Stimulated activated CD4-positive, alpha-beta T cell treated with anti-CD3 and anti-CD28 coated beads, Interleukin-1b, Interleukin-23, amount 100 ng/mL, for 4 hours (primary cell): Measurements from ENCODE around the gene PRSS22.

ENCODE experiments used
- DNase-seq, 2 donors: peaks; one replicate each; pipeline ENCODE4 v3.0.0-alpha.2; 2020; ENCODE audit warnings: low read depth in 2 of 2

PRSS22 gene

DNA sequence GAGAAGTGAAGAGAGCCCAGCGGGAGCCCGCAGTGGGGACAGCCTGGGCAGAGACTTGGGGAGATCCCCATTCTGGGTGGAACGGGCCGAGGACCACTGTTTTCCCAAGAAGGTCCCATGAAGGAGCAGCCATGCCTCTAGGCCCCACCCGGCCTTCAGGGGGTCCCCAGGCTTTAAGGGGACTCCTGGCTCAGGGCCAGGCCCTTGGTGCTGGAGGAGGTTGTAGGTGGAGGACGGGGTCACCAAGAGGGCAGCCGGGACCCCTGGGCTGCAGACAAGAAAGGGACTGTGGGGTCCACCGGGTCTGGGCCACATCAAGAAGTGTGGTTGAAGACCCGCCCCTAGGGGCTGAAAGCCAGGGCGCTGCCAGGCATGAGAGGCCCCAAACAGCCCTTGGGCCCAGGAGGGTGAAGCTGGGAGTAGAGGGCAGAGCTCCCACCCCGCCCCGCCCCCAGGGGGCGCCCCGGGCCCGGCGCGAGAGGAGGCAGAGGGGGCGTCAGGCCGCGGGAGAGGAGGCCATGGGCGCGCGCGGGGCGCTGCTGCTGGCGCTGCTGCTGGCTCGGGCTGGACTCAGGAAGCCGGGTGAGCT is 41.1 kb downstream of the PRSS22 start, which contains the start of gene PRSS21:
Gene PRSS21, plus strand, starts transcription at position 487 of the 589 bp plus-strand sequence. Its CDS starts 32 bp downstream, at position 519.
- DNase-seq, result peak; percentile 20 to 33

DNA sequence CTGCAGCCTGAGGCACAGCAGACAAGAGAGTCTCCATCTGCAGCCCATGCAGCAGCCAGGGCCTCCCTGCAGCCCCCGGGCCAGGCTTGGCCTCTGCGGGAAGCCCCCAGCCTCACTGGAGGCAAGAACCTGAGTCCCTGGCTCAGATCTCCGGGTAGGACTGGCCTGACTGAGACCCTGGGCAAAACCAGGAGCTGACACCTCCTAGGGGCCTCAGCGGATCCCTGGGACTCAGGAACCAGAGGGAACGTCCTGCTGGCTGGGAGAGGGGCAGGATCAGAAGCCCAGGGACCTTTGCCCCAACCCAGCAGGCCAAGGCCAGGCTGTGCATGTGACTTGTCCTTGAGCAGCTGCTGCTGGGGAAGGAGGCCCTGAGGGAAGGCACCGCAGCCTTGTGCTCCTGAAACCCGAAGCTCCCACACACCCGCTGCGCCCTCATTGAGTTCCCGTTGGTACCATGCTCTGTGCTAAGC is 42.6 kb downstream of the PRSS22 start:
- no peak for DNase-seq

DNA sequence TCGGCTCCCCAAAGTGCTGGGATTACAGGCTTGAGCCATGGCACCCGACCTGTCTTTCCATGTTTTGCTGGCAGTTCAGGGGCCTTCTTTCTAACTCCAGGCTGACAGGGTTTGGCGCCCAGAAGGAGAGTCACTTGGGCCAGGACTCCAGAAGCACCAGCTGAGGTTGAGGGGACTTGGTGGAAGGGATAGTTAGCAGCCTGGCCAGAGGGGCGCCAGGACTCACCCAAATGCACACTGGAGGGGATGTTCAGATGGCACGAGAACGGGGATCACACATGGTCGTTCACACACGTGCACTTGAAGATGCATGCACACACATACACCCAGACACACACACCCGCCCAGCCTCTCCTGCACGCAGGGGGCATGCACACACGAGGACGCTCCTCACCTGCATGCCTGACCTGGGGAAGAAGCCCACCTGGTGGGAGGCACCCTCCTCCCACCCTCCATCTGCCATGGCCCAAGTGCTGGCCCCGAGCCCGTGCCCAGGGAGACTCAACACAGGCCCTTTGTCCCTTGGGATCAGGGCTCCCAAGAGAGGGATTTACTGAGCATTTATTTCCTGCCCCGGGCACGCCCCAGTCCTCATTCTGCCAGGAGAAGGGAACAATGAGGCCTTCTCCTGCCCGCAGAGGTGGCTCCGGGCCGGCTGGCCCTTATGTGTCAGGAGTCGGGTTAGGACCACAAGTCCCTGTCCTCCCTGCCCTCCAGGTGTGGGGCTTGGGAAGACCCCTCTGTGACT is 43.2 kb downstream of the PRSS22 start:
- DNase-seq, result no peak

DNA sequence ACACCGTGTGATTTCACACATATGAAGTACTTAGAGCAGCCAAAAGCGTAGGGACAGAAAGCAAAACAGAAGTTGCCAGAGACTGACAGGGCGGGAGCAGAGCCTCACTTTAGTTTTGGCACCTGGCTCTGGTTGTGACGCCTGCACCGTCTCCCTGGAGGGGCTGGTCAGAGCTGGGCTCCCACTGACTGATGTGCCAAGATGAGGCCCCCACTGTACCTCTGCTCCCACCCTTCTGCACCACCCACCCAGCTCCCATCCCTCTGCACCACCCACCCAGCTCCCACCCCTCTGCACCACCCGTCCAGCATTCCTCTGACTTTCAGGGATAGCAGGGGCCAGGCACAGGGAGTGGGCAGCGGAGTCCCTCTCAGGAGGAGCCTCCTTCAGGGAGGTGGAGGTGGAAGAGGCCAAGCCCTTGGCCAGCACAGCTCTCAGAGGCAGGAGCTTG is 44.2 kb downstream of the PRSS22 start:
- no peak for DNase-seq

DNA sequence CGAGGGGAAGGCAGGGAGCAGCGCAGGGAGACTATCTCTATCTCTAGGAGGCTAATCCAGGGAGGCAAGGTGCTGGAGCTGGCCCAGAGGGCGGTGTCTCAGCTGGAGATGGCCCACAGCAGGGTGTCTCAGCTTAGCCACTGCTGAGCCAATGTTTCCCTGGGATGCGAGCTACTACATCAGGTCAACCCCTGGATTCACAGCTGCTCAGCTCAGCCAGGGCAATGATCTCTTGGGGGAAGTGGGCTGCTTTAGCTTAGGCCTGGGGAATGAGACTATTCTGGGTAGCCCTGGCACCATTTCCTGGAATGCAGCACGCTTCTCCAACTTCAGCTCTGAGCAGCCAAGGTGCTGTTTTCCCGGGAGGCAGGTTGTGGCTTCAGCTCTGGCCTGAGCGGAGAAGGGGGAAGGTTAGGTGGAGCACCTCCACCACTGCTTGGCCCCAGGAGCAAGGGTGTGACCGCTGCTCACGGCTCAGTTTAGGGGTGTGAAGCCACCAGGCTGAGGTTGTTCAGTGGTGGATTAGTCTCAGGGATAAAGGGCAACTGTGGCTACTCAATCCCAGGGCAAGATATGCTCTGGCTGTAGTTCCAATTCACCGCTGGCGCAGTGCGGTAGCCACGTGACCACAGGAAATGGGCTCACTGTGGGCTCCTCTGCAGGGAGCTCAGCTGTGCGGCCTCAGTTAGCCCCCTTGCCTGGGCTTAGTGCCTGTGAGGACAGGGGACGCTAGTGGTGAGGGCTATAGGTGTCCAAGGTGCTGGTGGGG is 46.1 kb downstream of the PRSS22 start:
- DNase-seq, result no peak

DNA sequence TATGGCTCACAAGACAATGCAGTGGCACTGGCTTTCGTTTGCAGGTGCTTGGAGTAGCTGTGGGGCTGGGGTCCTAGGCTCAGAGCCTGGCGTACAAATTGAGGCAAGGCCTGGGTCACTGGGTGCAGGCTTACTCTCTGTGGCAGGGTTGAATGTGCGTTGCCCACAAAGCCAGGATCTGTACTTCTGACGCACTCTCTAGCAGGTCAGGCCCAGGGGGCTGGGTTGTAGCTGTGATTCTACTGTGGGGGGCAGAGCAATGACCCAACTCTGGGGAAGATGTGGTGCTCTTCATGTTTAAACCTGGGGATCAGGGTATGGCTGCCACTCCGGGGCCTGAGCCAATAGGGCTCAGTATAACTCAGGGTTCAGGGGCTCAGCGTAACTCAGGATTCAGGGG is 47.3 kb downstream of the PRSS22 start:
- DNase-seq, result no peak

DNA sequence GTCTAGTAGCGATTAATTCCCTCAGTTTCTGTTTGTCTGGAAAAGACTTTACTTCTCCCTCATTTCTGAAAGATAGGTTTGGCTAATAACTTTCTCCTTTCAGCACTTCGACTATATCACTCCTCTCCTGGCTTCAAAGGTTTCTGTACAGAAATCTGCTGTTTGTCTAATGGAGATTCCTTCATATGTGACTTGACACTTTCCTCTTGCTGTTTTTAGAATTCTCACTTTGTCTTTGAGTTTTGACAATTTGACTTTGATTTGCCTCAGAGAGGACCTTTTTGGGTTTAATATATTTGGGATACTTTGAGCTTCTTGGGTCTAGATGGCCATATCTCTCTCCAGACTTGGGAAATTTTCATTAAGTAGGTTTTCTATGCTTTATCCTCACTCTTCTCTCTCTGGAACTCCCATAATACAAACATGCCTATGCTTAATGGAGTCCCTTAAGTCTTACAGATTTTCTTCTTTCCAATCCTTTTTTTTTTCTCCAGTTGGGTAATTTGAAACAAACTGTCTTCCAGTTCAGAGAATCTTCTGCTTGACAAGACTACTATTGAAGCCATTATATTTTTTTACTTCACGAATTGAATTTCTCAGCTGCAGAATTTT is 48.7 kb downstream of the PRSS22 start:
- no peak for DNase-seq

DNA sequence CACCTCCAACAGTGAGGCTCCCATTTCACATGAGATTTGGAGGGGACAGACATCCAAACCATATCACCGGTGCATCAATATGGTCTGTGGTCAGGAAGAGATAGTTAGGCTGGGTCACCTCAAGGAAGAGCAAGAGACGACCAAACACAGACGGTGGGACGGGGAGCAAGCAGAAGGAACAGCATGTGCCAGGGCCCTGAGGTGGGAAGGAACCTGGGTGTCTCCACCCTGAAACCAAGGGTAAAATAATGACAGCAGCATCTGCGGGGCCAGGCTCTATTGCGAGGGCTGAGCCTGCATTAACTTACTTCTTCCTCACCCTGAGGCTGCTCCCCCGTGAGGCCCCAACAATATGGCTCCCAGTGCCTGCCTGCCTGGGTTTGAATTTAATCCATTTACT is 49.8 kb downstream of the PRSS22 start:
- DNase-seq, result no peak

DNA sequence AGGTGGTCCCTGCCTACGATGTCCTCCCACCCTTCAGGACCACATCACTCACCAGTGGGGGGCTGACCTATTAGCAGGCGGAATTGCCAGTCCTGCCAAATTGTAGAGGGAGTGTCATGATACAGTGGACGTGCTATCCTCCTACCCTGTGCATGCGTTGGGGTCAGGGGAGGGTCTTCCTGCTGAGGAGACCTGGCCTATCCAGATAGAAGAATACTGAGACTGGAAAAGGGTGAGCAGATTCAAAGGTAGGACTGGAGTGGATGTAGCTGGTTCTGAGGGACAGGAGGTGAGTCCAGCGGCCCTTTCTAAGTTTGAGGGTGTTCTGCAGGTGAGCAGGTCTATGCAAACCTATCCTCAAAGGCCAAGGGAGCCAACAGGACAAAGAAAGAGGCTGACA is 51.7 kb downstream of the PRSS22 start:
- DNase-seq, result no peak

DNA sequence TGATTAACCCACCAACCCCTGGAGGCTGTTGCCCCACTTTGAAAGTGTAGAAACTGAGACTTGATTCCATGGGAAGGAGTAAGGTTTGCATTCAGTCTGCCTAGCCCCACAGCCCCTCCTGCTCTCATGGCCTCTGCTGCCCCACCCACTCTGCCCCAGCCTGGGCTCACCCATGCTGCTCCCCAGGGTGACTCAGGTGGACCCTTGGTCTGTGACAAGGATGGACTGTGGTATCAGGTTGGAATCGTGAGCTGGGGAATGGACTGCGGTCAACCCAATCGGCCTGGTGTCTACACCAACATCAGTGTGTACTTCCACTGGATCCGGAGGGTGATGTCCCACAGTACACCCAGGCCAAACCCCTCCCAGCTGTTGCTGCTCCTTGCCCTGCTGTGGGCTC is 53.2 kb downstream of the PRSS22 start:
- no peak for DNase-seq

DNA sequence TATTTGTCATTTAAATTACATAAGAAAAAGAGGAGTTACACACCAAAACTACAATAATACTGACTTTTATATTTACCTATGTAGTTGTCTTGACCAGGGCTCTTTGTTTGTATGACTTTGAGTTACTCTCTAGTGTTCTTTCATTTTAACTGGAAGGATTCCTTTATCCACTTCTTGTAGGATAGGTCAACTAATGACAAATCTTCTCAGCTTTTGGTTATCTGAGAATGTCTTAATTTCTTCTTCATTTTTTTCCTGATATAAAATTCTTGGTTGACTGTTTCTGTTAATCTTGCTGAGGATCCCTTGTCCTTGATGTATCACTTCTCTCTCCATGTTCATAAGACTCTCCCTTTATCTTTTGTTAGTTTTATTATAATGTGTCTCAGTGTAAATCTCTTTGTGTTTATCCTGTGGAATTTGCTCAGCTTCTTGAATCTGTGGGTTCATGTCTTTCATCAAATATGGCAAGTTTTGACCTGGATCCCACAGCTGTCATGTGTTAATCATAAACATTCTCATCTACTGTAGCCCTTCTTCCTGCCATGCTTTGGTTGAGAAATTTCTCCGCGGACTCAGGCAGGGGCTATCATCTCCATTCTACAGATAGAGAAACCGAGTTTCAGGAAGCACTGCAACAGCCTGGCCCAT is 54.3 kb downstream of the PRSS22 start:
- no peak for DNase-seq
